ENCODE measurements around the gene COL13A1. TPM values are rescaled to one million over a fixed set of nuclear protein-coding genes. Genes with fewer than 3 reads are reported as not detected.

The COL13A1 gene
- total RNA-seq, 1 experiment from 2014 or later: 3.6 TPM

DNA sequence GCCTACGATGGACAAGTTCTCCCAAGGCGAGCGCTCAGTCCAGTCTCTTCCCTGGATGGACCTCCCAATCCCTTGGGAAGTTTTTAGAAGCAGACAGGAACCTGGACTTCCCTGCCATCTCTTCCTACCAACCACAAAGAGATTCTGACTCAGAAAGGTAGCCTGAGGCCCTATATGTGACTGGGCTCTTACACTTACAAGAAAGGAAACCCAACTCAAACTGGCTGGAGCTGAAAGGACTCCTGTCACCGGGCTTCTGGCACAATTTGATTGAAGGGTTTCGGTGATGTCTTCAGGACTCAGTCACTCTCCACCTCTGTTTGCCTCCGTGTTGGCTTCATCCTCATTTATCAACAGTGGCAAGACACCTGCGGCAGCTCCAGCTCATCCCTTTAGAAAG, 3.7 kb upstream of the COL13A1 start:
- H3K27me3 Mint-ChIP-seq (ENCODE audit: low read depth): peaks cover 65% of the 10 kb centered on the region
- no peak overlapping the region for H2BK15ac ChIP-seq (ENCODE audit: low read depth, low read length)

More for the DNA sequence above, 3.7 kb upstream of the COL13A1 start:
- Histone ChIP-seq H2BK12ac (ENCODE audit: insufficient read length, low read depth, low read length) (no peak overlapping the region), H3K27me3 (ENCODE audit: insufficient read depth, low read length) (no peaks in the 10 kb centered on the region; the same call in 1 of the 2 replicates), H3K4me2 (ENCODE audit: insufficient read depth, insufficient read length, low read length) (no peak overlapping the region), H3K23ac (ENCODE audit: insufficient read length, low read depth, low read length) (no peak overlapping the region), H3K18ac (ENCODE audit: insufficient read length, low read depth, low read length) (no peak overlapping the region), H3T11ph (ENCODE audit: low read length) (no peak overlapping the region), H3K79me2 (ENCODE audit: insufficient read depth, low read length) (no peaks in the 10 kb centered on the region), H3K14ac (ENCODE audit: insufficient read depth, low read length) (no peak overlapping the region), H3K9me3 (ENCODE audit: control insufficient read depth, low read depth, low read length) (peaks cover 10% of the 10 kb centered on the region), H2BK120ac (ENCODE audit: low read depth, low read length, poor library complexity, severe bottlenecking) (no peak overlapping the region), H3K9ac (ENCODE audit: extremely low read depth, insufficient read length, low read length) (no peak overlapping the region), H3K79me1 (ENCODE audit: insufficient read depth, low read depth, low read length, poor library complexity, severe bottlenecking) (no peaks in the 10 kb centered on the region), H4K8ac (replicated peaks; ENCODE audit: insufficient read length, low read depth, low read length) (no peak overlapping the region), H2BK20ac (ENCODE audit: low read depth, low read length, poor library complexity, severe bottlenecking) (no peak overlapping the region), H3K23me2 (ENCODE audit: insufficient read length, low read depth, low read length, poor library complexity, severe bottlenecking) (peaks cover 16% of the 10 kb centered on the region), H3K4me1 (ENCODE audit: insufficient read depth, low read length) (peaks cover 6% of the 10 kb centered on the region; the same call in 1 of the 2 replicates), H3K56ac (ENCODE audit: insufficient read length, low read depth, low read length) (no peak overlapping the region), H2AFZ (ENCODE audit: low read length) (no peak overlapping the region), H4K20me1 (ENCODE audit: control insufficient read depth, insufficient read depth, insufficient read length) (no peaks in the 10 kb centered on the region), H2AK5ac (ENCODE audit: insufficient read length, low read length) (no peak overlapping the region), H4K5ac (ENCODE audit: insufficient read length, low read depth, low read length) (no peak overlapping the region), H2BK5ac (ENCODE audit: insufficient read length, low read length) (no peak overlapping the region), H4K91ac (ENCODE audit: insufficient read length, low read depth, low read length) (no peak overlapping the region), H3K4ac (ENCODE audit: low read depth, low read length) (no peak overlapping the region), H3K27ac (ENCODE audit: insufficient read length, low read depth, low read length) (no peak overlapping the region)
- H3K36me3 Mint-ChIP-seq (ENCODE audit: insufficient read depth in 1 of 3, low read depth in 3 of 3): peaks cover 0 to 3% (median 0%) of the 10 kb centered on the region in 3 experiments; a peak in 3 of 7 replicates
- H3K4me1 Mint-ChIP-seq: peaks cover 23 to 33% of the 10 kb centered on the region in 2 experiments
- TF ChIP-seq, protein P1, sequence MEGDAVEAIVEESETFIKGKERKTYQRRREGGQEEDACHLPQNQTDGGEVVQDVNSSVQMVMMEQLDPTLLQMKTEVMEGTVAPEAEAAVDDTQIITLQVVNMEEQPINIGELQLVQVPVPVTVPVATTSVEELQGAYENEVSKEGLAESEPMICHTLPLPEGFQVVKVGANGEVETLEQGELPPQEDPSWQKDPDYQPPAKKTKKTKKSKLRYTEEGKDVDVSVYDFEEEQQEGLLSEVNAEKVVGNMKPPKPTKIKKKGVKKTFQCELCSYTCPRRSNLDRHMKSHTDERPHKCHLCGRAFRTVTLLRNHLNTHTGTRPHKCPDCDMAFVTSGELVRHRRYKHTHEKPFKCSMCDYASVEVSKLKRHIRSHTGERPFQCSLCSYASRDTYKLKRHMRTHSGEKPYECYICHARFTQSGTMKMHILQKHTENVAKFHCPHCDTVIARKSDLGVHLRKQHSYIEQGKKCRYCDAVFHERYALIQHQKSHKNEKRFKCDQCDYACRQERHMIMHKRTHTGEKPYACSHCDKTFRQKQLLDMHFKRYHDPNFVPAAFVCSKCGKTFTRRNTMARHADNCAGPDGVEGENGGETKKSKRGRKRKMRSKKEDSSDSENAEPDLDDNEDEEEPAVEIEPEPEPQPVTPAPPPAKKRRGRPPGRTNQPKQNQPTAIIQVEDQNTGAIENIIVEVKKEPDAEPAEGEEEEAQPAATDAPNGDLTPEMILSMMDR (conservative IDR thresholded peaks at IDR 0.05): no peak
- H3K9me3 Mint-ChIP-seq: peaks cover 0 to 11% of the 10 kb centered on the region in 2 experiments
- DNase-seq: no peak
- H3K27ac Mint-ChIP-seq: no peak overlapping the region
- WGBS (ENCODE audit: extremely low coverage, insufficient read length, low lambda C conversion rate): no CpG with 5 or more reads among the region's 7 CpGs
- no peak overlapping the region for H3K4me3 Mint-ChIP-seq

Measured in H9 (cell line).